ENCODE measurements around the gene RPSA. TPM values are rescaled to one million over a fixed set of nuclear protein-coding genes. Genes with fewer than 3 reads are reported as not detected.

RPSA gene
- total RNA-seq, 1 experiment from 2014 or later = 2,077 TPM

GRCh38 chr3:39456159-39456558 is 49.6 kb downstream of the RPSA start:
- no peak for TF ChIP-seq CTCF (conservative IDR thresholded peaks at IDR 0.05)

More at GRCh38 chr3:39456159-39456558, 49.6 kb downstream of the RPSA start:
- no peak overlapping the region for H3T11ph ChIP-seq (ENCODE audit: low read length)
- H3K36me3 Mint-ChIP-seq (ENCODE audit: insufficient read depth in 1 of 3, low read depth in 3 of 3) = peaks cover 0 to 4% (median 3%) of the 10 kb centered on the region in 3 experiments; a peak in 1 of 7 replicates
- H4K5ac ChIP-seq (ENCODE audit: insufficient read length, low read depth, low read length) = no peak overlapping the region
- H3K79me1 ChIP-seq (ENCODE audit: insufficient read depth, low read depth, low read length, poor library complexity, severe bottlenecking) = no peaks in the 10 kb centered on the region
- peaks cover 0 to 4% of the 10 kb centered on the region in 2 experiments; a peak in 2 of 5 replicates for H3K9me3 Mint-ChIP-seq
- H3K18ac ChIP-seq (ENCODE audit: insufficient read length, low read depth, low read length) = no peak overlapping the region
- H3K56ac ChIP-seq (ENCODE audit: insufficient read length, low read depth, low read length) = no peak overlapping the region
- H3K27ac Mint-ChIP-seq = no peak overlapping the region
- H3K4me2 ChIP-seq (ENCODE audit: insufficient read depth, insufficient read length, low read length) = no peak overlapping the region
- no peaks in the 10 kb centered on the region for H3K27me3 ChIP-seq (ENCODE audit: insufficient read depth, low read length)
- no peak overlapping the region for H2BK120ac ChIP-seq (ENCODE audit: low read depth, low read length, poor library complexity, severe bottlenecking)
- H3K79me2 ChIP-seq (ENCODE audit: insufficient read depth, low read length) = no peaks in the 10 kb centered on the region
- no peak overlapping the region for H2BK20ac ChIP-seq (ENCODE audit: low read depth, low read length, poor library complexity, severe bottlenecking)
- H4K20me1 ChIP-seq (ENCODE audit: control insufficient read depth, insufficient read depth, insufficient read length) = no peaks in the 10 kb centered on the region
- H3K27ac ChIP-seq (ENCODE audit: insufficient read length, low read depth, low read length) = no peak overlapping the region
- H3K4me1 Mint-ChIP-seq = peaks cover 5 to 6% of the 10 kb centered on the region in 2 experiments
- H2AFZ ChIP-seq (ENCODE audit: low read length) = no peak overlapping the region
- no peak overlapping the region for H3K23ac ChIP-seq (ENCODE audit: insufficient read length, low read depth, low read length)
- no peak overlapping the region for H4K91ac ChIP-seq (ENCODE audit: insufficient read length, low read depth, low read length)
- H3K9ac ChIP-seq (ENCODE audit: extremely low read depth, insufficient read length, low read length) = no peak overlapping the region
- no peaks in the 10 kb centered on the region for H3K23me2 ChIP-seq (ENCODE audit: insufficient read length, low read depth, low read length, poor library complexity, severe bottlenecking)
- no peak for DNase-seq
- no peak overlapping the region for H2BK12ac ChIP-seq (ENCODE audit: insufficient read length, low read depth, low read length)
- H2BK15ac ChIP-seq (ENCODE audit: low read depth, low read length) = no peak overlapping the region
- H3K4me1 ChIP-seq (ENCODE audit: insufficient read depth, low read length) = no peaks in the 10 kb centered on the region
- no peak overlapping the region for H2BK5ac ChIP-seq (ENCODE audit: insufficient read length, low read length)
- no peak overlapping the region for H4K8ac ChIP-seq (replicated peaks; ENCODE audit: insufficient read length, low read depth, low read length)
- WGBS (ENCODE audit: extremely low coverage, insufficient read length, low lambda C conversion rate) = no CpG with 5 or more reads among the region's 20 CpGs
- H3K27me3 Mint-ChIP-seq (ENCODE audit: low read depth) = no peaks in the 10 kb centered on the region
- no peak overlapping the region for H2AK5ac ChIP-seq (ENCODE audit: insufficient read length, low read length)
- H3K9me3 ChIP-seq (ENCODE audit: control insufficient read depth, low read depth, low read length) = no peaks in the 10 kb centered on the region
- no peak overlapping the region for H3K14ac ChIP-seq (ENCODE audit: insufficient read depth, low read length)
- H3K4me3 Mint-ChIP-seq = no peak overlapping the region
- no peak overlapping the region for H3K4ac ChIP-seq (ENCODE audit: low read depth, low read length)
